Measurements from ENCODE around the gene EGFL7.

GRCh38 chr9:136622538-136622948, 40.2 kb upstream of the EGFL7 start:
- TF ChIP-seq L3MBTL2 (conservative IDR thresholded peaks at IDR 0.05) (no peak), ZNF384 (IDR thresholded peaks at IDR 0.05) (no peak), CTBP1 (IDR thresholded peaks at IDR 0.05; ENCODE audit: borderline replicate concordance) (no peak), FOXA1 (IDR thresholded peaks at IDR 0.05) (no peak), BHLHE40 (IDR thresholded peaks at IDR 0.05; ENCODE audit: borderline replicate concordance) (no peak), PKNOX1 (IDR thresholded peaks at IDR 0.05) (no peak), FOXK2 (IDR thresholded peaks at IDR 0.05) (no peak), SP1 (IDR thresholded peaks at IDR 0.05) (no peak), HDGF (IDR thresholded peaks at IDR 0.05; ENCODE audit: borderline replicate concordance) (no peak), FOXM1 (IDR thresholded peaks at IDR 0.05; ENCODE audit: borderline replicate concordance) (no peak)

Data from HEK293T (cell line).